ENCODE results near the gene MROH2A.

MROH2A gene

DNA sequence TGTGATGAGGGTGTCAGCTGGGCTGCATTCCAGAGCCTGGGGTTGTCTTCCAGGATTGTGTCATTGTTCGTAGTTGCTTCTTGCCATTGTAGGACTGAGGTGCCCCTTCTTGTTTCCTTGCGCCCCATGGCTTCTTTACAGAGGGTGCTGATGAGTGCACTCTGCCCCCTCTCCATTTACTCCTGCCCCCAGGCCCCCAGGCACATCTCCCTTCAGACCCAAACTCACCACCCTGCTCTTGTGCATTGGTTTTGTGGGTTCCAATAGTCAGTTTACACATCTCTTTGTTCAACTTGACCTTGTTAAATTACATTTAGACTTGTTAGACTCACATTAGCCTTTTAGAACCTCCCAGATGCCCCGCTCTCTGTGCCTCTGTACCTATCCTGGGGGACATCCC lies 43.1 kb downstream of the MROH2A start:
- in situ Hi-C loops (cut with HindIII; ENCODE audit: low pct_unique_long_range_greater_than_20kb, low sequenced_read_pairs): no loop called here
- no peak for TF ChIP-seq JUND (IDR thresholded peaks at IDR 0.05; ENCODE audit: low read depth)
- no peak for DNase-seq (ENCODE audit: low read depth in 1 of 2, low spot score in 1 of 2)

DNA sequence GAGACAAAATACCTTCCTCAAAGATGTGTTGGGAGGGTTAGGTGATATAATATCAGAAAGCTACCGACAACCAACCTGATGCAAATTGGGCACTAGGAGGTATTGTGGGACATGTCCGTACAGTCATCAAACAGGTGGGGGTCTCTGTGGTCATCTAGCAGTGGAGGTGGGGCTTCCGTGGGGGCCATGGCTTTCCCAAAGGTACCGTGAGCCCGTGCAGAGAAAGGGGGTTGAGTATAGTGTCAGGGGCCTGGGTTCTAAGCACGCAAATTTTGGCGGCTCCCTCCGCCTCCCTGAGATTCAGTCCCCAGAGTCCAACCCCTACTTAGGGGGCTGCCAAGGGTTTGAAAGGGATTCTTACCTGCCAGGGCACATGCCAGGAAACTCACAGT lies 43.6 kb downstream of the MROH2A start:
- TF ChIP-seq JUND (IDR thresholded peaks at IDR 0.05; ENCODE audit: low read depth): no peak
- in situ Hi-C loops (cut with HindIII; ENCODE audit: low pct_unique_long_range_greater_than_20kb, low sequenced_read_pairs): no loop called here
- DNase-seq (ENCODE audit: low read depth in 1 of 2, low spot score in 1 of 2): no peak

DNA sequence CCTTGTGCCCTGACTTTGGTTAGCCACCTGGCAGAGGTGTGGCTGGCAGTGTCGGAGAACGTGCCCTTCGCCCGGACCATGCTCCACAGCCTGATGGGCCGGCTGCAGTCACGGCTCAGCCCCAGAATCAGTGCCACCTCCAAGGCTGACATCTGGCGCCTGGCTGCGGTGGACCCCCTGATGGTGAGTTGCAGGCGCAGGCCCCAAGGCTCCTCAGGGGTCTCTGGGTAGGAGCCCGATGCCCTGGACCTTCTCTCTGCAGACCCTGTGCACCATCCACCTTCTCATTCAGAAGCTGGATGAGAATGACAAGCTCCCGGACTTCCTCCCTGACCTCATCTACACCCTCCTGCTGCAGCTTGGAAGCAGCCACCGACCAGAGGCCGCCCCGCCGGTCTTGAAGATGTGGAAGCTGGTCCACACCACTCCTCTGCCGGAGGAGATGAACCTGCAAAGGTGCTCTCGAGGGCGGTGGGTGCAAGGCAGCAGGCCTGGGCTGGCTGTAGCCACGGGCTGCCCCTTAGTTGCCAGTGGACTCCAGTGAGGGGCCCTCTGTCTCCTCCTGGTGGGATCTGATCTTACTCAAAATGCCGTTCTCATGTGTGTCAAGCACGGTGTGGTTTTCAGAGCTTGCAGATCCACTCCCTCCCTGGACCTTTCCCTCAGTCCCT lies 44.1 kb downstream of the MROH2A start:
- DNase-seq (ENCODE audit: low read depth in 1 of 2, low spot score in 1 of 2): no peak
- in situ Hi-C loops (cut with HindIII; ENCODE audit: low pct_unique_long_range_greater_than_20kb, low sequenced_read_pairs): no loop called here
- TF ChIP-seq JUND (IDR thresholded peaks at IDR 0.05; ENCODE audit: low read depth): no peak

DNA sequence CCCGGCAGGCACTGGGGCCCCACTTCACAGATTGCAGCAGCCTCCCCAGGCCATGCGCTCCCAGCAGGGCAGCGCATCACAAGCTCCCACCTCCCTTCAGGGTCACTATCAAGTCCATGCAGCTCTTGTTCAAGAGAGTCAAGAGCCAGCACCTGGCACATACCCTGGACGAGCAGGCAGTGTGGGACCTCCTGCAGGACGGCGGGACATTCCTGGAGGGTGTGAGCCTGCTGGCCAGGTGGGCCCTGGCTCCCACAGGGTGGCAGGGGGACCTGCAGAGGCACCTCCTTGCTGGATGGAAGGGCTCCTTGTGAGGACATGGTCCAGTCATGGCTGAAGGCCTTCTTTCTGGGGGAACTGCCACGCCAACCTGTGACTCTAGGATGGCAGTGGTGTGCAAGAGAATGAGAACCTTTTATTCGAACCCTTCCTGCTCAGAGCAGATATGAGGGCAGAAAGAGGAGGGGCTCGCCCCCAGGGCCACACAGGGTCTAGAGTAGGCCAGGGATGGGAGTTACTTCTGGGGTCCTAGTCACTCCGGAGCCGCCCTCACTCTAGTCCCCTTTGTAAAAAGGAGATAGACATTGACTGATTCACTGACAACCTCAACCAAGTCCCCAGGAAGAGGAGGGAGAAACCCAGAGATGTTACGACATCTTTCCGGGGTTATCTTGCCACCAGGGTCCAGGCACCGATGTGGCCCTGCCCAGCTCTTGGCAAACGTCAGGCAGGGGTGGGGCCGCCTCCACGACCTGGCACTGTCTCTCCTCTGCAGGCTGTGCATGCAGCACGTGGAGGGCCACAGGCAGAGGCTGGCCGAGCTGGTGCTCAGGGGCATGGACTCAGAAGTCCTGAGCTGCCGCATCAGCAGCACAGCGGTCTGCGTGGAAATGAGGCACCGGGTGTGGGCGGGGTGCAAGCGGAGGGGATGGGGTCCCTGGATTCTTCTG lies 44.9 kb downstream of the MROH2A start:
- DNase-seq (ENCODE audit: low read depth in 1 of 2, low spot score in 1 of 2): no peak
- TF ChIP-seq JUND (IDR thresholded peaks at IDR 0.05; ENCODE audit: low read depth): no peak
- in situ Hi-C loops (cut with HindIII; ENCODE audit: low pct_unique_long_range_greater_than_20kb, low sequenced_read_pairs): no loop called here

DNA sequence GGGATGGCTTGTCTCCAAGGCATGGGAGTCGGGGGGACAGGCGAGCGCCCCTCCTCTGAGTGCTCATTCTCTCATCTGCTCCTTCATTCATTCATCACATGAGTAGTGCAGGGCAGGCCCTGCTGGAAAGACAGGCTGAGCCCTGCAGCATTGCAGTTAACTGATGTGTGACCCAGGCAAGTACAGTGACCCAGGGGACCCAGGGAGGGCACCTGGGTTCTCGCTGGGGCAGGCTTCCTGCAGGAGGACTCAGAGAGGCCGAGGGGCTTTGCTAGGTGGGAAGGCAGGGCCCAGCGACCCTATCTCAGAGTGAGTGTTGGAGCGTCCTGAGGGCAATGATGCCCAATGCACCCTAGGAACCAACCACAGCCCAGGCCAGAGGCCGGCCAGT lies 45.6 kb downstream of the MROH2A start:
- no peak for DNase-seq (ENCODE audit: low read depth in 1 of 2, low spot score in 1 of 2)
- no peak for TF ChIP-seq JUND (IDR thresholded peaks at IDR 0.05; ENCODE audit: low read depth)
- in situ Hi-C loops (cut with HindIII; ENCODE audit: low pct_unique_long_range_greater_than_20kb, low sequenced_read_pairs): no loop called here

DNA sequence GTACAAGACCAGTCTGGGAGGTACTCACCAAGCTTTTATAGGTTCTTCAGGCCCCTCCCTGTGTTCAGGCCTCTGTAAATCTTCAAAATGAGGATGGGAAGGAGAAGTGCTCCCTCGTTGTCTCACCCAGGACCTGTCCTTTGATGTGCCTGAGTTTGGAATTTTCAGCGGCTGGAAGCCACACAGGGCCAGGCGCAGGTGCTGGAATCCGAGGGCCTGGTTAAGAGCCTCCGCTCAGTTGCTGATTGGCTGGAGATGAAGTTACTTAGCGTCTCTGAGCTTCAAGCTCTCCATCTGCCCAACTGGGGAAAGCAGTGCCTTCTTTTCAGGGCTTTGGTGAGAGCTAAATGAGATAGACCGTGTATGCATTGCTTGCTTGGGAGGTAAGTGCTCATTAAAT lies 46.2 kb downstream of the MROH2A start:
- in situ Hi-C loops (cut with HindIII; ENCODE audit: low pct_unique_long_range_greater_than_20kb, low sequenced_read_pairs): no loop called here
- no peak for TF ChIP-seq JUND (IDR thresholded peaks at IDR 0.05; ENCODE audit: low read depth)
- no peak for DNase-seq (ENCODE audit: low read depth in 1 of 2, low spot score in 1 of 2)

DNA sequence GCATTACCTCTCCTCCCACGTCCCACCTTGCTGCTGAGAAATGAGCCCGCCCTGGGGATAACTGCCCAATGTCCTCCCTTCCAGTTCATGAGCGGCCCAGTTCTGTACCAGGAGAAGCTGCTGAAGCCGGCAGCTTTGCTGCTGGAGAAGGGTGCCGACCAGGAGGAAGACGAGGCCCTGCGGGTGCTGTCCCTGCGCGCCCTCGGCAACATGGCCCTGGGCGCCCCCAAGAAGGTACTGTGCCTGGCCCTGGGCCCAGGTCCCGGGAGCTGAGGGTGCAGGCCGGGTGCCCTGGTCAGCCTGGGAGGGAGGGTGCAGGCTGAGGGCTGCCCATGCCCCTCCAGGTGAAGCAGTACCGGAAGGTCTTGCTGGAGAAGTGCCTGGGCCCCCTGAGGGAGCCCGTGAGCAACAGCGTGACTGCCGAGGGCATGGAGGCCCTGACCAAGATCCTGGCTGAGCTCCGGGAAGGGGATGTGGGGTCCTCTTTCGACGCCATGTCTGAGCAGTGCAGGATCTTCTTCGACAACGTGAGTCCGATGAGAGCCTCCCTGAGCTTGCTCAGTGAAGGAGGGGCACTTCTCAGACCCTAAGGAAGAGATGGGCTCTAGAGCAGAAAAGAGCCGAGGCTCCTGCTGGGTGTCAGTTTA lies 50.5 kb downstream of the MROH2A start:
- in situ Hi-C loops (cut with HindIII; ENCODE audit: low pct_unique_long_range_greater_than_20kb, low sequenced_read_pairs): no loop called here
- TF ChIP-seq JUND (IDR thresholded peaks at IDR 0.05; ENCODE audit: low read depth): no peak
- DNase-seq (ENCODE audit: low read depth in 1 of 2, low spot score in 1 of 2): no peak

DNA sequence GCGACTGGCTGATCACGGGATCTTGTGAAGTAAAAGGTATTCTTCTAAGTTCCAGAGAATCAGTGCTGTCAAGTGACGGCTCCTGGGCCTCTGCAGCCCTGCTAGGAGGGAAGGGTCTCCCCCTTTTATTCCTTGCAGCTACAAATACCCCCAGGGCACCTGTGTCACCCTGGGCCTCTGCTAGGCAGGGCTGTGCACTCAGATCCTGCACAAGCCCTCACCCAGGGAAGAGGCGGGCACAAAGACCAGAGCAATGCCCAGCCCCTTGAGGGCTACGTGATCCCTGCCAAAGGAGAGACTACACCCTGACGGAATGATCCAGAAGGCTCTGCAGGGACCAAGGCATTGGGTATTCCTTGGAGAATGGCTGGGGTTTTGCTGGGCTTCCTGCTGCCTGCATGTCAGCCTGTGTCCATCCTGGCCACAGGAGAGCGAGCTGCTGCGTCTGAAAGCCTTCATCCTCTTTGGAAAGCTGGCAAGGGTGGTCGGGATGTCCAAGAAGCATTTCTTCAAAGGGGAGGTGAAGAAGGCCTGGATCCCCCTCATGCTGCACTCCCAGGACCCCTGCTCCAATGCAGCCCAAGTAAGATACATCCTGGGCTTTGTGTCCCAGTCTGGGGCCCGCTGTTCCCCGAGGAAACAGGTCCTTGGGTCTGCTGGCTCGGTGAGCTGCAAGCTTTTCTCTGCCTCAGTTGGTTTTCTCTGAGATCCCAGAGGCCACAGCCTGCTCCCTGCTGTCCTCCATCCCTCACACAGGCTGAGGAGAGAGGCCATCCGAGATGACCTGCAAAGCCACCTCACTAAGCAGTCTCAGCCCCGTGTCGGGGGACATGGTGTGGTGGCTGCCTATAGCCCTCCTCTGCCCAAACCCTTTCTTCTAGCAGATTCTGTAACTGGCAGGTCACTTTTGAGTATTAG lies 51.3 kb downstream of the MROH2A start:
- no peak for DNase-seq (ENCODE audit: low read depth in 1 of 2, low spot score in 1 of 2)
- no peak for TF ChIP-seq JUND (IDR thresholded peaks at IDR 0.05; ENCODE audit: low read depth)
- in situ Hi-C loops (cut with HindIII; ENCODE audit: low pct_unique_long_range_greater_than_20kb, low sequenced_read_pairs): no loop called here

DNA sequence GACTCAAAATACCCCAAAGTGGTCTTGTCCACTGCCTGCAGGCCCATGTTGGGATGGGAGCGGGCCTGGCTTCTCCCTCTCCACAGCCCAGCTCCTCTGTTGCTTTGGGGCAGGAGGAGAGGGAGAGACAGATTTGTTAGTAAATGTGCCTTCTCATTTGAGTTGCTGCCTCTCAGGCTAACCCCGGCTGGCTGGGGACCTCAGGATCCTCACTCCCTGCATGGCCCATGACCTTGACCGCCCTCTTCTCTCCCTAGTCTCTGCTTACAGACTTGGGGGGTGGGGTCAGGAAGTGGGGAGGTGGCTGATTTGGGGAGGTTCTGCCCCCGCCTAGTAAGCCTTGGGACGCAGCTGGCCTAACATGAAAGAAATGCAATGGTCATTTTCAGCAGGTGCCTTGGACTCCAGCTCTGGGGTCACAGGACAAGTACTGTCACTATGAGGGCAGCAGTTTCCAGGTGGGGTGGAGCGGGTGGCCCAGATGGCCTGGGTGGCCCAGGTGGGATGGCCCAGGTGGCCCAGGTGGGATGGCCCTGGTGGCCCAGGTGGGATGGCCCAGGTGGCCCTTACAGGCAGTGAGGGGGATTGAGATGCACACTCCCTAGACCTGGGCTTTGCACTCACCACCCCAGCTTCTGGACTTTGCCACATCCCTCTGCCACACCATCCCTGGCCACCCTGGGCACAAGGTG lies 52.1 kb downstream of the MROH2A start:
- no peak for DNase-seq (ENCODE audit: low read depth in 1 of 2, low spot score in 1 of 2)
- in situ Hi-C loops (cut with HindIII; ENCODE audit: low pct_unique_long_range_greater_than_20kb, low sequenced_read_pairs): no loop called here
- TF ChIP-seq JUND (IDR thresholded peaks at IDR 0.05; ENCODE audit: low read depth): no peak

DNA sequence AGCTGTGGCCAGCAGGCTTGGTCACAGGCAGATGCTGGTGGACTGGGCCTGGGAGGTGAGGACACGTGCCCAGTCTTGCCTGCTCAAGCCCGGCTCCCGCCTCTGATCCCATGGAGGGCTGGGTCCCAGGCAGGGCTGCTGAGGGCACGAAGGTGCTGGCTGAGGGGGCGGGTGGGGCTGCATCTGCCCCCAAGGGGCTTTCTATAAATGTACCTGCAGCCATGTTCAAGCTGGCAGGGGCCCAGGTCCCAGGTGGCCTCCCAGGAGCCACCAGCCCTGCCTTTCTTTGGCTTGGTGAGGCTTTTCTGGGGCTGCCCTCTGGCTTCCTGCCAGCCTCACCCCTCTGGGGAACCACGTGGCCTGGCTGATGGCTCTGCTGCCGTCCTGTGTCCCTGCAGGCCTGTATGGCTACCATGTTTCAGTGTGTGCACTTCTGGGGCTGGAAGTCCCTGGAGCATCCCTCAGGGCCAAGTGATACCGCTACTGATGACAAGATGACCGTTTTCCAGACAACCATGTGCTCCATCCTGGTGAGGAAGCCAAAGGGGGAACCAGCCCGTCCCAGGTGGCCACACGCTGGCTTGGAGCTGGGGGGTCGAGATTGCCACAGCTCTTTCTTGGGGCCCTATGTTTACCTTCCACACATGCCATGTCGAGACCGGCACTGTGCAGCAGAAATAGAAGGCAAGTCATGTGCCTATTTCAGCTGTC lies 53.0 kb downstream of the MROH2A start:
- DNase-seq (ENCODE audit: low read depth in 1 of 2, low spot score in 1 of 2): no peak
- in situ Hi-C loops (cut with HindIII; ENCODE audit: low pct_unique_long_range_greater_than_20kb, low sequenced_read_pairs): no loop called here
- TF ChIP-seq JUND (IDR thresholded peaks at IDR 0.05; ENCODE audit: low read depth): no peak

DNA sequence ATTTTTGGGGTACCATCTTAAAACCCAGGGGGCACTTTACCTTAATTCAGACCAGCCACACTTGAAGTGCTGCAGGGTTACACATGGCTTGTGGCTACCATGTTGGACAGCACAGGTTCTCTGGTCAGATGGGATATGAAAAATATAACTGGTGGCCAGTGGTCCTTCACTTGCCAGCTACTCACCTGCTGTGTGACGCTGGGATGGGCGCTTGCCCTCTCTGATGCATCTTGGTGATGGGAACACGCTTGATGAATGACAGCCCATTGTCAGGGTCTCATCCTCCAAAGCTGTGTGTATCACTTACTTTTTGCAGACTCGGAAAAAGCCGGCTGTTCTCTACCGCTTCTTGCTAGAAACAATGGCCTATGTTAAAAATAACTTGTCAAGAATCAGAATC lies 53.7 kb downstream of the MROH2A start:
- in situ Hi-C loops (cut with HindIII; ENCODE audit: low pct_unique_long_range_greater_than_20kb, low sequenced_read_pairs): no loop called here

More for the DNA sequence above, 53.7 kb downstream of the MROH2A start:
- DNase-seq (ENCODE audit: low read depth in 1 of 2, low spot score in 1 of 2): no peak
- no peak for TF ChIP-seq JUND (IDR thresholded peaks at IDR 0.05; ENCODE audit: low read depth)

Measured in T47D (cell line).